KOPT-K1 (cell line): ENCODE results near the gene SOX8.

Source experiments
- H3K27ac ChIP-seq: fragments of 200-600 bp; sonication (generic); 2 replicates; pipeline ENCODE4 v1.5.1; 2016; ENCODE audit warnings: antibody characterized with exemption, mild to moderate bottlenecking, low read depth, low read length; ENCODE audit not compliant: poor library complexity, severe bottlenecking
- H3K36me3 ChIP-seq: fragments of 200-600 bp; sonication (generic); 2 replicates; pipeline ENCODE4 v1.5.1; 2017; ENCODE audit warnings: antibody characterized with exemption, mild to moderate bottlenecking, low read length, moderate library complexity; ENCODE audit not compliant: insufficient read depth
- H3K9me3 ChIP-seq: fragments of 200-600 bp; sonication (generic); 2 replicates; pipeline ENCODE4 v1.5.1; 2017; ENCODE audit warnings: antibody characterized with exemption, low read length, mild to moderate bottlenecking; ENCODE audit not compliant: insufficient read depth, poor library complexity, severe bottlenecking

The SOX8 gene

GRCh38 chr16:1010815-1011214 lies 29.2 kb downstream of the SOX8 start:
- Histone ChIP-seq H3K27ac (no peak overlapping the region), H3K9me3 (no peaks in the 10 kb centered on the region), H3K36me3 (no peaks in the 10 kb centered on the region)

GRCh38 chr16:1011316-1012082 lies 29.9 kb downstream of the SOX8 start:
- H3K27ac ChIP-seq, result no peak overlapping the region
- no peaks in the 10 kb centered on the region for H3K36me3 ChIP-seq
- H3K9me3 ChIP-seq, result no peaks in the 10 kb centered on the region

GRCh38 chr16:1012135-1012534 lies 30.6 kb downstream of the SOX8 start:
- H3K9me3 ChIP-seq, result no peaks in the 10 kb centered on the region
- H3K36me3 ChIP-seq, result no peaks in the 10 kb centered on the region
- H3K27ac ChIP-seq, result no peak overlapping the region

GRCh38 chr16:1012722-1013592 lies 31.4 kb downstream of the SOX8 start:
- Histone ChIP-seq H3K9me3 (no peaks in the 10 kb centered on the region), H3K27ac (no peak overlapping the region), H3K36me3 (no peaks in the 10 kb centered on the region)

GRCh38 chr16:1013593-1013900 lies 32.0 kb downstream of the SOX8 start:
- H3K9me3 ChIP-seq, result no peaks in the 10 kb centered on the region
- no peaks in the 10 kb centered on the region for H3K36me3 ChIP-seq
- no peak overlapping the region for H3K27ac ChIP-seq

- Histone ChIP-seq H3K9me3 (no peaks in the 10 kb centered on the region), H3K36me3 (no peaks in the 10 kb centered on the region), H3K27ac (no peak overlapping the region)
Measured at GRCh38 chr16:1014221-1014620, 32.7 kb downstream of the SOX8 start.

GRCh38 chr16:1014771-1015495 lies 33.4 kb downstream of the SOX8 start:
- H3K9me3 ChIP-seq, result no peaks in the 10 kb centered on the region
- no peaks in the 10 kb centered on the region for H3K36me3 ChIP-seq
- no peak overlapping the region for H3K27ac ChIP-seq

- Histone ChIP-seq H3K36me3 (no peaks in the 10 kb centered on the region), H3K9me3 (no peaks in the 10 kb centered on the region), H3K27ac (no peak overlapping the region)
Measured at GRCh38 chr16:1018447-1019198, 37.1 kb downstream of the SOX8 start.

GRCh38 chr16:1019231-1020090 lies 37.9 kb downstream of the SOX8 start:
- H3K36me3 ChIP-seq, result no peaks in the 10 kb centered on the region
- no peaks in the 10 kb centered on the region for H3K9me3 ChIP-seq
- no peak overlapping the region for H3K27ac ChIP-seq

GRCh38 chr16:1020091-1020399 lies 38.5 kb downstream of the SOX8 start:
- Histone ChIP-seq H3K9me3 (no peaks in the 10 kb centered on the region), H3K27ac (no peak overlapping the region), H3K36me3 (no peaks in the 10 kb centered on the region)

GRCh38 chr16:1020591-1020990 lies 39.0 kb downstream of the SOX8 start:
- no peak overlapping the region for H3K27ac ChIP-seq
- H3K9me3 ChIP-seq, result no peaks in the 10 kb centered on the region
- H3K36me3 ChIP-seq, result no peaks in the 10 kb centered on the region

- Histone ChIP-seq H3K27ac (no peak overlapping the region), H3K9me3 (no peaks in the 10 kb centered on the region), H3K36me3 (no peaks in the 10 kb centered on the region)
Measured at GRCh38 chr16:1021553-1022160, 40.1 kb downstream of the SOX8 start.

GRCh38 chr16:1022466-1022865 lies 40.9 kb downstream of the SOX8 start:
- H3K36me3 ChIP-seq, result no peaks in the 10 kb centered on the region
- no peaks in the 10 kb centered on the region for H3K9me3 ChIP-seq

GRCh38 chr16:1024138-1024537 lies 42.6 kb downstream of the SOX8 start:
- Histone ChIP-seq H3K27ac (no peak overlapping the region), H3K9me3 (no peaks in the 10 kb centered on the region), H3K36me3 (no peaks in the 10 kb centered on the region)

More at GRCh38 chr16:1022466-1022865, 40.9 kb downstream of the SOX8 start:
- H3K27ac ChIP-seq, result no peak overlapping the region
